Measurements from ENCODE around the gene IPO8. TPM values are rescaled to one million over a fixed set of nuclear protein-coding genes. Genes with fewer than 3 reads are reported as not detected.

IPO8 gene
- polyA plus RNA-seq (2011; rRNA removed) (19.6 and 21.2 TPM in 2 replicates), polyA minus RNA-seq (2011; rRNA and poly(A)+ RNA removed) (40.3 and 59.7 TPM in 2 replicates)

DNA sequence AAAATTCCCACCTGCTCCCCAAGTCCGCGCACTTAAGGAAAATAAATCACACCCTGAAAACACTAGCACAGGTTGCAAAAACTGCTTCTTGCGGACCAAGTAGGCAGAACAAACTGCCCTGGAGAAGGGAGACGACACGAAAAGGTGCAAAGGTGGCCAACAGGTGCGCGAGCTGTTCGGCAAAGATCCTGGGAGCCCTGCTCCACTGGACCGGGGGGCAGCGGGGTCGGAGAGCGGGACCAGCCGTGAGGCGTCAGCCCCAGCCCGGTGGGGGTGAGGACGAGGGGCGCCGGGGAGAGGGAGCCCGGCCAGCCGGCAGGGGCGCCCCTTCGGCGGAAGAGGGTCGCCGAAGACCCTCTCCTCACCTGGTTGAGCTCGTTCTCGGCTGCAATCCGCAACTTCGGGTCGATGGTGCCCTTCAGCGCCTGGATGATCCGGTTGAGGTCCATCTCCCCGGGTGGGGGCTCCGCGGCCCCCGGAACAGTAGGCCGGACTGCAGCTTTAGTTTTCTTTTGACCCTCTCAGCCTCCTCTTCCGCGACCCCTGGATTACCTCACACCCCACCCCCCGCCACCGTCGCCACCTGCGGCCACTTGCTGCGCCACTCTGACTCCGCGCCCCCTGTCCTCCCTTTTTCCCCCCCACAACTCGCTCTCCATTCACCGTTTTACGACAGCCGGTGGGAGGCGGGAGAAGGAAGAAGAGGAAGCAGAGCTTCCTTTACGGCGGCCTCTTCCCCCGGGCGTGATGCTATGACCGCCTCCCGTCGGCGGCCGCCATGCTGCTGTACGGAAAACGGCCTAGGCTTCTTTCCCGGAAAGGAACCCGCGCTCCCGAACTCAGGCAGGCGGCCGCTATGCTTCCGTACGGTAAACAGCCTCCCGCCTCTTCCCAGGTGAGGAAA is at the start of gene IPO8:
Gene IPO8, minus strand, starts transcription at position 671 of the 904 bp plus-strand sequence. Its CDS starts 222 bp downstream, at position 449.
- ChIA-PET POLR2A (interaction anchor here (0.6 to 1.9 kb wide), 7 partner anchors 17 to 1315 kb away, joined by 4 to 8 read pairs (median 4); partner anchors contain the start of gene ERGIC2), CTCF (interaction anchor here (0.7 to 3.1 kb wide), 13 partner anchors 10 to 338 kb away, joined by 3 to 14 read pairs (median 4); partner anchors contain the start of gene CAPRIN2)

DNA sequence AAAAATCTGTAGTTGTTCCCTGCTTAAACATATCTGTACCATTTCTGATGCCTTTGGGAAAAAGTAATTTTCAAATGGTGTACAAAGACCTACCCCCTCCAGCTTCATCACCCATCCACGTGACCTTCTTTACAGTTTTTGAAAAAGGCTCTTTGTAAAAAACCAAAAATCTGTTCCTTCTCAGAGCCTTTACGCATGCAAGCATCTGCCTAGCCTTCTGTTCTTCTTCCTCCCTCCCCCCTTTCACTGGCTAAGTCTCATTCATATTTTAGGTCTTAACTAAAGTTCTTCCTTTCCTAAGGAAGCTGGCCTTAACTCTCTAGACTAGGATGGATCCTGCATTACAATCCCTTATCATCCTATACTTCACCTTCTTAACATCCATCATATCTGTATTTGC is 48.7 kb upstream of the IPO8 start:
- H3K4me3 ChIP-seq (ENCODE audit: low read depth, low read length), result no peak overlapping the region
- ChIA-PET POLR2A (no interaction called here), CTCF (interaction anchor here (1.9 to 2.3 kb wide), 2 partner anchors 9 to 63 kb away, joined by 5 to 13 read pairs; no protein-coding TSS in a partner anchor)
- H3K27ac ChIP-seq (ENCODE audit: low read depth, low read length), result no peak overlapping the region
- H3K9me3 ChIP-seq (ENCODE audit: control insufficient read depth, insufficient read depth, low read length), result peaks cover 4% of the 10 kb centered on the region; the same call in 1 of the 2 replicates
- TF ChIP-seq, protein P1, sequence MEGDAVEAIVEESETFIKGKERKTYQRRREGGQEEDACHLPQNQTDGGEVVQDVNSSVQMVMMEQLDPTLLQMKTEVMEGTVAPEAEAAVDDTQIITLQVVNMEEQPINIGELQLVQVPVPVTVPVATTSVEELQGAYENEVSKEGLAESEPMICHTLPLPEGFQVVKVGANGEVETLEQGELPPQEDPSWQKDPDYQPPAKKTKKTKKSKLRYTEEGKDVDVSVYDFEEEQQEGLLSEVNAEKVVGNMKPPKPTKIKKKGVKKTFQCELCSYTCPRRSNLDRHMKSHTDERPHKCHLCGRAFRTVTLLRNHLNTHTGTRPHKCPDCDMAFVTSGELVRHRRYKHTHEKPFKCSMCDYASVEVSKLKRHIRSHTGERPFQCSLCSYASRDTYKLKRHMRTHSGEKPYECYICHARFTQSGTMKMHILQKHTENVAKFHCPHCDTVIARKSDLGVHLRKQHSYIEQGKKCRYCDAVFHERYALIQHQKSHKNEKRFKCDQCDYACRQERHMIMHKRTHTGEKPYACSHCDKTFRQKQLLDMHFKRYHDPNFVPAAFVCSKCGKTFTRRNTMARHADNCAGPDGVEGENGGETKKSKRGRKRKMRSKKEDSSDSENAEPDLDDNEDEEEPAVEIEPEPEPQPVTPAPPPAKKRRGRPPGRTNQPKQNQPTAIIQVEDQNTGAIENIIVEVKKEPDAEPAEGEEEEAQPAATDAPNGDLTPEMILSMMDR (IDR thresholded peaks at IDR 0.05; ENCODE audit: low read depth, low read length), result no peak
- DNase-seq (ENCODE audit: low read depth, low spot score), result no peak
- no peaks in the 10 kb centered on the region for H3K27me3 ChIP-seq (ENCODE audit: control insufficient read depth, insufficient read depth, low read length)

More for the DNA sequence above, at the start of gene IPO8:
- no peaks in the 10 kb centered on the region for H3K27me3 ChIP-seq (ENCODE audit: control insufficient read depth, insufficient read depth, low read length)
- no peak within 1 kb of the TSS for H3K27ac ChIP-seq (ENCODE audit: low read depth, low read length)
- DNase-seq (ENCODE audit: low read depth, low spot score), result peak; percentile 73
- peak within 1 kb of the TSS; percentile 94 for H3K4me3 ChIP-seq (ENCODE audit: low read depth, low read length)
- peaks cover 2% of the 10 kb centered on the region; the same call in 1 of the 2 replicates for H3K9me3 ChIP-seq (ENCODE audit: control insufficient read depth, insufficient read depth, low read length)
- TF ChIP-seq, protein P1 (IDR thresholded peaks at IDR 0.05; ENCODE audit: low read depth, low read length), result peak; percentile 42

DNA sequence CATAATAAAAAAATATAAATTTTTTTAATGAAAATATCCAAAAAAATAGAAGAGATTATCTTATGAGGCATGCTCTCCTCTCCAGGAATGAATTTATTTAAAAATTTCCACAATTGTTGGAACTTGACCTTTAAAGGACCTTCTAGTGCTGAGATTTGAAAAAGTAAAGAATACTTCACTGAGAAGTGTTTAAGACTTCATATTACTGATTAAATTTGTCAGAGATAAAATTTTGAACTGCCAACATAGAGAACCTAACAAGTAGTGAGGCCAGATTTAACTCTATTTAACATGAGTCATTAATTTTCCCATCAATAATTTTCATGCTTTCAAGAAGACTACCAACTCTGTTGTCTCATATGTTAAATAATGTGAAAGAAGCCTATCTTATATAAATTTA is 44.6 kb upstream of the IPO8 start:
- Histone ChIP-seq H3K27me3 (ENCODE audit: control insufficient read depth, insufficient read depth, low read length) (no peaks in the 10 kb centered on the region), H3K4me3 (ENCODE audit: low read depth, low read length) (no peak overlapping the region), H3K9me3 (ENCODE audit: control insufficient read depth, insufficient read depth, low read length) (no peaks in the 10 kb centered on the region), H3K27ac (ENCODE audit: low read depth, low read length) (no peak overlapping the region)
- TF ChIP-seq, protein P1 (IDR thresholded peaks at IDR 0.05; ENCODE audit: low read depth, low read length), result no peak
- no peak for DNase-seq (ENCODE audit: low read depth, low spot score)
- CTCF ChIA-PET, result interaction anchor here (0.6 kb wide), 1 partner anchor 756 kb away, joined by 3 read pairs; no protein-coding TSS in a partner anchor
- POLR2A ChIA-PET, result no interaction called here

DNA sequence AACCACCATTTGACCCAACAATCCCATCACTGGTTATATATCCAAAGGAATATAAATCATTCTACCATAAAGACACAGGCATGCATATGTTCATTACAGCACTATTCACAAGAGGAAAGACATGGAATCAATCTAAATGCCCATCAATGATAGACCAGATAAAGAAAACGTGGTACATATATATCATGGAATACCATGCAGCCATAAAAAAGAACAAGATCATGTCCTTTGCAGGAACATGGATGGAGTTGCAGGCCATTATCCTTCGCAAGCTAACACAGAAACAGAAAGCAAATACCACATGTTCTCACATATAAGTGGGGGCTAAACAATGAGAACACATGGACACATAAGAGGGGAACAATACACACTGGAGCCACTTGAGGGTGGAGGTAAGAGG is 43.4 kb upstream of the IPO8 start:
- H3K27me3 ChIP-seq (ENCODE audit: control insufficient read depth, insufficient read depth, low read length), result no peaks in the 10 kb centered on the region
- DNase-seq (ENCODE audit: low read depth, low spot score), result no peak
- CTCF ChIA-PET, result interaction anchor here (1.3 kb wide), 1 partner anchor 15 kb away, joined by 4 read pairs; no protein-coding TSS in a partner anchor
- TF ChIP-seq, protein P1 (IDR thresholded peaks at IDR 0.05; ENCODE audit: low read depth, low read length), result no peak
- no peak overlapping the region for H3K27ac ChIP-seq (ENCODE audit: low read depth, low read length)
- H3K4me3 ChIP-seq (ENCODE audit: low read depth, low read length), result no peak overlapping the region
- POLR2A ChIA-PET, result no interaction called here
- H3K9me3 ChIP-seq (ENCODE audit: control insufficient read depth, insufficient read depth, low read length), result no peaks in the 10 kb centered on the region
